DOHH2 (cell line): Measurements from ENCODE around the gene NBEA.

ENCODE experiments used
- H3F3A ChIP-seq: fragments of 200-600 bp; sonication (generic), shearing (Covaris generic); 2 replicates; pipeline ENCODE4 v1.6.0; 2016; ENCODE audit warnings: antibody characterized with exemption, mild to moderate bottlenecking; ENCODE audit not compliant: control insufficient read depth, insufficient read depth
- H3K27ac ChIP-seq: fragments of 200-600 bp; sonication (generic); 2 replicates; pipeline ENCODE4 v1.5.1; 2014; ENCODE audit warnings: low read depth, mild to moderate bottlenecking, low read length, moderate library complexity
- H3K27me3 ChIP-seq: fragments of 200-600 bp; sonication (generic); 2 replicates; pipeline ENCODE4 v1.6.1; 2014; ENCODE audit warnings: mild to moderate bottlenecking, low read length, mixed read lengths; ENCODE audit not compliant: control insufficient read depth
- H3K36me3 ChIP-seq: fragments of 200-600 bp; sonication (generic); 2 replicates; pipeline ENCODE4 v1.6.1; 2014; ENCODE audit warnings: mild to moderate bottlenecking, low read length, moderate library complexity, mixed read lengths; ENCODE audit not compliant: control insufficient read depth
- H3K4me1 ChIP-seq: fragments of 200-600 bp; sonication (generic); 2 replicates; pipeline ENCODE4 v1.6.1; 2014; ENCODE audit warnings: mild to moderate bottlenecking, low read length, mixed read lengths; ENCODE audit not compliant: control insufficient read depth
- H3K4me2 ChIP-seq: fragments of 200-600 bp; sonication (generic); 2 replicates; pipeline ENCODE4 v1.6.0; 2014; ENCODE audit warnings: mild to moderate bottlenecking, low read length, moderate library complexity
- H3K4me3 ChIP-seq: fragments of 200-600 bp; sonication (generic); 2 replicates; pipeline ENCODE4 v1.5.1; 2014; ENCODE audit warnings: mild to moderate bottlenecking, low read length, mixed read lengths
- H3K79me2 ChIP-seq: fragments of 200-600 bp; sonication (generic); 2 replicates; pipeline ENCODE4 v1.6.1; 2014; ENCODE audit warnings: mild to moderate bottlenecking, low read length, mixed read lengths; ENCODE audit not compliant: control insufficient read depth
- H3K9me2 ChIP-seq: fragments of 200-600 bp; sonication (generic); replicated peaks from 2 replicates; pipeline ENCODE4 v1.6.1; 2014; ENCODE audit warnings: mild to moderate bottlenecking, low read length, mixed read lengths; ENCODE audit not compliant: control insufficient read depth
- H3K9me3 ChIP-seq: fragments of 200-600 bp; sonication (generic); 2 replicates; pipeline ENCODE4 v1.6.1; 2014; ENCODE audit warnings: antibody characterized with exemption, low read length, mixed read lengths; ENCODE audit not compliant: control insufficient read depth, insufficient read depth
- H4K20me1 ChIP-seq: fragments of 200-600 bp; sonication (generic); 2 replicates; pipeline ENCODE4 v1.6.0; 2014; ENCODE audit warnings: low read depth, mild to moderate bottlenecking, antibody characterized with exemption, low read length, moderate library complexity; ENCODE audit not compliant: control insufficient read depth, insufficient read depth
- EZH2phosphoT487 ChIP-seq: fragments of 200-600 bp; sonication (generic); IDR thresholded peaks from 2 replicates; pipeline ENCODE4 v1.6.1; 2017; ENCODE audit warnings: borderline replicate concordance, mild to moderate bottlenecking, antibody characterized with exemption, low read length, moderate library complexity, mixed read lengths
- TF ChIP-seq, protein P1 (sequence below): fragments of 200-600 bp; sonication (generic); IDR thresholded peaks from one replicate; pipeline ENCODE4 v1.5.1; 2014; ENCODE audit warnings: antibody characterized with exemption, mild to moderate bottlenecking, low read depth, low read length; ENCODE audit not compliant: poor library complexity, severe bottlenecking

Gene NBEA

GRCh38 chr13:35475212-35475959 lies 533.3 kb downstream of the NBEA start:
- Histone ChIP-seq H3K4me2 (peak overlapping the region; percentile 90), H3K27ac (peak overlapping the region; percentile 96), H3K36me3 (peaks cover 67% of the 10 kb centered on the region), H3K4me1 (peaks cover 53% of the 10 kb centered on the region), H3K9me2 (no peaks in the 10 kb centered on the region), H3K4me3 (peak overlapping the region; percentile 88), H4K20me1 (no peaks in the 10 kb centered on the region), H3K79me2 (peaks cover 72% of the 10 kb centered on the region), H3K9me3 (peaks cover 44% of the 10 kb centered on the region), H3K27me3 (no peaks in the 10 kb centered on the region), H3F3A (peaks cover 68% of the 10 kb centered on the region)
- TF ChIP-seq, protein P1, sequence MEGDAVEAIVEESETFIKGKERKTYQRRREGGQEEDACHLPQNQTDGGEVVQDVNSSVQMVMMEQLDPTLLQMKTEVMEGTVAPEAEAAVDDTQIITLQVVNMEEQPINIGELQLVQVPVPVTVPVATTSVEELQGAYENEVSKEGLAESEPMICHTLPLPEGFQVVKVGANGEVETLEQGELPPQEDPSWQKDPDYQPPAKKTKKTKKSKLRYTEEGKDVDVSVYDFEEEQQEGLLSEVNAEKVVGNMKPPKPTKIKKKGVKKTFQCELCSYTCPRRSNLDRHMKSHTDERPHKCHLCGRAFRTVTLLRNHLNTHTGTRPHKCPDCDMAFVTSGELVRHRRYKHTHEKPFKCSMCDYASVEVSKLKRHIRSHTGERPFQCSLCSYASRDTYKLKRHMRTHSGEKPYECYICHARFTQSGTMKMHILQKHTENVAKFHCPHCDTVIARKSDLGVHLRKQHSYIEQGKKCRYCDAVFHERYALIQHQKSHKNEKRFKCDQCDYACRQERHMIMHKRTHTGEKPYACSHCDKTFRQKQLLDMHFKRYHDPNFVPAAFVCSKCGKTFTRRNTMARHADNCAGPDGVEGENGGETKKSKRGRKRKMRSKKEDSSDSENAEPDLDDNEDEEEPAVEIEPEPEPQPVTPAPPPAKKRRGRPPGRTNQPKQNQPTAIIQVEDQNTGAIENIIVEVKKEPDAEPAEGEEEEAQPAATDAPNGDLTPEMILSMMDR: no peak
- no peak for TF ChIP-seq EZH2phosphoT487

DNA sequence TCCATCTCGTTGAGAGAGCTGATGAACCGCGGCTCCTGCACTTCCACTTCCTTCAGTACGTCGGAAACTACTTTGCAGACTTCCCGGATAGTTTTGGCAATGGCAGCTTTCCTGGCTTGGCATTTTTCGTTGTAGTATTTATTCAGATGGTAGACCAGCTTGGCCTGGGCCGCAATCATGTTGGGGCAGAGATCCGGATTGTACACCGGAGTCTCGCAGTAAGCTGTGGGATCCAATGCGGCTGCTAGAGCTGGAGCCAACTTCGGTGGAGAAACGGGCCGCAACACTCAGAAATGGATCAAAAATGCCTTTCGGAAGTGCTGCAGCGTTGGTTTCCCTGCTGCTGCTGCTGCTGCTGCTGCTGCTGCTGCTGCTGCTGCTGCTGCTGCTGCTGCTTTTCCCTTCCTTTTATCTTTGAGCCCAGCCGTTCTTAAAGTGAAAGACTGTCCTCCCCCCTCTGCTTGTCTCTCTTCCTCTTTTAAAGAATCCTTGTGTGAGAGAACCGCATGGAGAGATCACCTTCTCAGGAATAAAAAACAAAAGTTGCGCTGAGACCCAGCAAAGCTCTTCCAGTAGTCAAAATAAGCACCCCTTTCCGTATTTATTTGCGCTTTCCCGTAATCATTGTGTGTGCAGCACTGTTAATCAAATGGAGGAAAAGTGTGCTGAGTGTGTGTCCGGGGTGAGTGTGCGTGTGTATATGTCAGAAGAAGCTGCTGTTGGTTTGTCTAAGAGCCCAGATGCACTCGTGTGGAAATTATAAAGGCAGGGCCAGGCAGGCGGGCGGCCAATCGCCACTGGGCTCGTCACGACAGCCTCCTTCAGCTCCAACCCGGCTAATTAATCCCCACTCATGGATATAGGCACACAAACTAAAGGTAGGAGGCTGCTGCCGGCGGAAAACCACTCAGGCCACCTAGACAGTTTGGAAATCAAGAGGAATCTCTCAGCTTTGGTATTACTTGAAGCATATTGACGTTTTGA lies 534.2 kb downstream of the NBEA start, which contains the start of gene MAB21L1:
MAB21L1 (minus strand) TSS at position 730 of the 984 bp plus-strand sequence; CDS start at position 179, 551 bp downstream.
- Histone ChIP-seq H3K27ac (peak within 1 kb of the TSS; percentile 96), H3K4me2 (peak within 1 kb of the TSS; percentile 90), H3K4me3 (peak within 1 kb of the TSS; percentile 88), H3K4me1 (peaks cover 61% of the 10 kb centered on the region), H3K27me3 (no peaks in the 10 kb centered on the region), H3K79me2 (peaks cover 81% of the 10 kb centered on the region), H3K9me2 (no peaks in the 10 kb centered on the region), H3K9me3 (peaks cover 35% of the 10 kb centered on the region), H3K36me3 (peaks cover 66% of the 10 kb centered on the region), H4K20me1 (no peaks in the 10 kb centered on the region), H3F3A (peaks cover 74% of the 10 kb centered on the region)
- TF ChIP-seq, protein P1: no peak
- TF ChIP-seq EZH2phosphoT487: no peak

DNA sequence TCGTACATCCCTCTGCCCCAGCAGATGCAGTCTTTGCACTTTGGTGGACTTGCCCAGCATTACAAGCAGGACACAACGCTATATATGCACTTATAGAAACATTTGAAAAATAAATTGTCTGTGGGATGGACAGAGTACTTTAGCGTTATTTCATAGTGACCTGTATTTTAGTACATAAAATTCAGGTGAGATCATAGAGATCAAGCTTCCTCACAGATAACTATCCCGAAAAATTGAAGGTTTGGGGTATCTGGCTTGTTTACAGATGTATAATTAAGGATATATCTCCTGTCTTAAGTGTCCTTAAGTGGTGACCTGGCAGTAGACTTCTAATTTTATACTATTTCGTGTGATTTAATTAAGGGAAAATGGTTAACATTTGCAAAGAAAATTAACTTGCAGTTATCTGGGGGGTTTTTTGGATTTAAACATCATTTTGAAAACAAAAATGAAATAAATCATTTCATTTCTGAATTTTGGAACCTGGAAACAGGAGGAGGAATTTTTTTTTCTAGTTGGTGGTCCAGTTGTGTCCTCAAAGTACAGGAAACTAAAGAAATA lies 535.4 kb downstream of the NBEA start:
- H3K4me3 ChIP-seq: peak overlapping the region; percentile 88
- H3K79me2 ChIP-seq: peaks cover 88% of the 10 kb centered on the region
- H4K20me1 ChIP-seq: no peaks in the 10 kb centered on the region
- TF ChIP-seq, protein P1: no peak
- no peak for TF ChIP-seq EZH2phosphoT487
- H3K27ac ChIP-seq: peak overlapping the region; percentile 96
- H3K9me2 ChIP-seq: no peaks in the 10 kb centered on the region
- H3K27me3 ChIP-seq: no peaks in the 10 kb centered on the region
- H3F3A ChIP-seq: peaks cover 67% of the 10 kb centered on the region
- H3K4me1 ChIP-seq: peaks cover 72% of the 10 kb centered on the region
- H3K4me2 ChIP-seq: peak overlapping the region; percentile 90
- H3K36me3 ChIP-seq: peaks cover 60% of the 10 kb centered on the region
- H3K9me3 ChIP-seq: peaks cover 23% of the 10 kb centered on the region
